HepG2 (cell line): Measurements from ENCODE around the gene SPDYE5.
"Not testable (repeated sequence)": the region's sequence is repeated elsewhere in the genome, so short reads cannot be mapped to it uniquely, and the experiment has no call there.

Experiments used
- ETV6 ChIP-seq: sonication (generic); formaldehyde crosslinking; conservative IDR thresholded peaks from 2 replicates; pipeline ENCODE4 v1.4.0; 2020; ENCODE audit warnings: missing genetic modification reagents
- GTF2F1 ChIP-seq: fragments of 150-350 bp; IDR thresholded peaks from 2 replicates; pipeline ENCODE4 v1.6.1; 2014; ENCODE audit warnings: low read length
- SMARCC2 ChIP-seq: fragments of 450-650 bp; IDR thresholded peaks from 2 replicates; pipeline ENCODE4 v1.6.1; 2017; ENCODE audit warnings: antibody characterized with exemption, mild to moderate bottlenecking
- ZNF331 ChIP-seq: sonication (generic); formaldehyde crosslinking; IDR thresholded peaks from 2 replicates; pipeline ENCODE4 v1.4.0; 2020; ENCODE audit warnings: missing genetic modification reagents
- TF ChIP-seq, protein P1 (sequence below), 2 experiments: sonication (generic) in 1 of 2; formaldehyde crosslinking in 1 of 2; IDR thresholded peaks; 2 replicates each; pipeline versions ENCODE4 v1.4.0 to v1.6.1; 2018 to 2020; ENCODE audit warnings: missing genetic modification reagents in 2 of 2, borderline replicate concordance in 1 of 2, low read depth in 1 of 2, mild to moderate bottlenecking in 1 of 2, missing biosample characterization in 1 of 2
- TF ChIP-seq, protein P2 (sequence below), 2 experiments: sonication (generic) in 1 of 2; formaldehyde crosslinking in 1 of 2; IDR thresholded peaks; 2 replicates each; pipeline versions ENCODE4 v1.5.1 to v1.6.1; 2011 to 2020; ENCODE audit warnings: borderline replicate concordance in 1 of 2, low read depth in 1 of 2, low read length in 1 of 2, mild to moderate bottlenecking in 1 of 2, missing genetic modification reagents in 1 of 2, moderate library complexity in 1 of 2
- TF ChIP-seq, protein P3 (sequence below), 2 experiments: IDR thresholded peaks; 2 replicates each; pipeline ENCODE4 v1.6.1; 2011 to 2012; ENCODE audit warnings: low read length in 2 of 2, borderline replicate concordance in 1 of 2, low read depth in 1 of 2, mild to moderate bottlenecking in 1 of 2, moderate library complexity in 1 of 2

DNA sequence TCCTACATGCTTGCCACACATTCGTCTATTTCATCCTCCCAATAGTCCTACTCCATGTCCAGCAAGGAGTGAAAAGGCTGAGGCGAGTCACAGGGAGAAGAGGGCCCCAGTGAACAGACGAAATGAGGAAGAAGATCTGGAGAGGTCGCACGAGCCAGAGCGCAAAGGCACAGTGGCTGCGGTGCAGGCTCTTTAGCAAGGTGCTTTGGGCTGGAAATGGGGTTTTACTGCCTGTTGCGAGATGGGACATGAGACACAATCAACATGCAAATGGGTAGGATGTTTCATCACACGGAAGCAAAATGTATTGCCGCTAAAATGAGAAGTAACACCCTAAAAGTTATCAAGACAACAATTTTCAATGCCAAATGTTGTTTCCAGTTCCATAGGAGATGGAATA, 35.7 kb upstream of the SPDYE5 start:
- TF ChIP-seq, protein P1, sequence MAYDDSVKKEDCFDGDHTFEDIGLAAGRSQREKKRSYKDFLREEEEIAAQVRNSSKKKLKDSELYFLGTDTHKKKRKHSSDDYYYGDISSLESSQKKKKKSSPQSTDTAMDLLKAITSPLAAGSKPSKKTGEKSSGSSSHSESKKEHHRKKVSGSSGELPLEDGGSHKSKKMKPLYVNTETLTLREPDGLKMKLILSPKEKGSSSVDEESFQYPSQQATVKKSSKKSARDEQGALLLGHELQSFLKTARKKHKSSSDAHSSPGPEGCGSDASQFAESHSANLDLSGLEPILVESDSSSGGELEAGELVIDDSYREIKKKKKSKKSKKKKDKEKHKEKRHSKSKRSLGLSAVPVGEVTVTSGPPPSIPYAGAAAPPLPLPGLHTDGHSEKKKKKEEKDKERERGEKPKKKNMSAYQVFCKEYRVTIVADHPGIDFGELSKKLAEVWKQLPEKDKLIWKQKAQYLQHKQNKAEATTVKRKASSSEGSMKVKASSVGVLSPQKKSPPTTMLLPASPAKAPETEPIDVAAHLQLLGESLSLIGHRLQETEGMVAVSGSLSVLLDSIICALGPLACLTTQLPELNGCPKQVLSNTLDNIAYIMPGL (CRISPR knock-in tag; IDR thresholded peaks at IDR 0.05; ENCODE audit: borderline replicate concordance in 1 of 2, low read depth in 1 of 2): not testable (repeated sequence)
- TF ChIP-seq ETV6 (CRISPR knock-in tag); ZNF331 (CRISPR knock-in tag); SMARCC2; GTF2F1: not testable (repeated sequence)
- TF ChIP-seq, protein P2, sequence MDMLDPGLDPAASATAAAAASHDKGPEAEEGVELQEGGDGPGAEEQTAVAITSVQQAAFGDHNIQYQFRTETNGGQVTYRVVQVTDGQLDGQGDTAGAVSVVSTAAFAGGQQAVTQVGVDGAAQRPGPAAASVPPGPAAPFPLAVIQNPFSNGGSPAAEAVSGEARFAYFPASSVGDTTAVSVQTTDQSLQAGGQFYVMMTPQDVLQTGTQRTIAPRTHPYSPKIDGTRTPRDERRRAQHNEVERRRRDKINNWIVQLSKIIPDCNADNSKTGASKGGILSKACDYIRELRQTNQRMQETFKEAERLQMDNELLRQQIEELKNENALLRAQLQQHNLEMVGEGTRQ (IDR thresholded peaks at IDR 0.05; ENCODE audit: low read depth, low read length): not testable (repeated sequence)
- TF ChIP-seq, protein P2 (CRISPR knock-in tag; IDR thresholded peaks at IDR 0.05; ENCODE audit: borderline replicate concordance): not testable (repeated sequence)
- TF ChIP-seq, protein P3, sequence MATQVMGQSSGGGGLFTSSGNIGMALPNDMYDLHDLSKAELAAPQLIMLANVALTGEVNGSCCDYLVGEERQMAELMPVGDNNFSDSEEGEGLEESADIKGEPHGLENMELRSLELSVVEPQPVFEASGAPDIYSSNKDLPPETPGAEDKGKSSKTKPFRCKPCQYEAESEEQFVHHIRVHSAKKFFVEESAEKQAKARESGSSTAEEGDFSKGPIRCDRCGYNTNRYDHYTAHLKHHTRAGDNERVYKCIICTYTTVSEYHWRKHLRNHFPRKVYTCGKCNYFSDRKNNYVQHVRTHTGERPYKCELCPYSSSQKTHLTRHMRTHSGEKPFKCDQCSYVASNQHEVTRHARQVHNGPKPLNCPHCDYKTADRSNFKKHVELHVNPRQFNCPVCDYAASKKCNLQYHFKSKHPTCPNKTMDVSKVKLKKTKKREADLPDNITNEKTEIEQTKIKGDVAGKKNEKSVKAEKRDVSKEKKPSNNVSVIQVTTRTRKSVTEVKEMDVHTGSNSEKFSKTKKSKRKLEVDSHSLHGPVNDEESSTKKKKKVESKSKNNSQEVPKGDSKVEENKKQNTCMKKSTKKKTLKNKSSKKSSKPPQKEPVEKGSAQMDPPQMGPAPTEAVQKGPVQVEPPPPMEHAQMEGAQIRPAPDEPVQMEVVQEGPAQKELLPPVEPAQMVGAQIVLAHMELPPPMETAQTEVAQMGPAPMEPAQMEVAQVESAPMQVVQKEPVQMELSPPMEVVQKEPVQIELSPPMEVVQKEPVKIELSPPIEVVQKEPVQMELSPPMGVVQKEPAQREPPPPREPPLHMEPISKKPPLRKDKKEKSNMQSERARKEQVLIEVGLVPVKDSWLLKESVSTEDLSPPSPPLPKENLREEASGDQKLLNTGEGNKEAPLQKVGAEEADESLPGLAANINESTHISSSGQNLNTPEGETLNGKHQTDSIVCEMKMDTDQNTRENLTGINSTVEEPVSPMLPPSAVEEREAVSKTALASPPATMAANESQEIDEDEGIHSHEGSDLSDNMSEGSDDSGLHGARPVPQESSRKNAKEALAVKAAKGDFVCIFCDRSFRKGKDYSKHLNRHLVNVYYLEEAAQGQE (IDR thresholded peaks at IDR 0.05; ENCODE audit: borderline replicate concordance in 1 of 2, low read depth in 1 of 2, low read length in 2 of 2): not testable (repeated sequence)
